ENCODE data around the gene MIA2. TPM values are rescaled to one million over a fixed set of nuclear protein-coding genes. Genes with fewer than 3 reads are reported as not detected.
"Not testable (repeated sequence)": the region's sequence is repeated elsewhere in the genome, so short reads cannot be mapped to it uniquely, and the experiment has no call there.

MIA2 gene
- total RNA-seq, 1 experiment from 2014 or later: 43.9 TPM

DNA sequence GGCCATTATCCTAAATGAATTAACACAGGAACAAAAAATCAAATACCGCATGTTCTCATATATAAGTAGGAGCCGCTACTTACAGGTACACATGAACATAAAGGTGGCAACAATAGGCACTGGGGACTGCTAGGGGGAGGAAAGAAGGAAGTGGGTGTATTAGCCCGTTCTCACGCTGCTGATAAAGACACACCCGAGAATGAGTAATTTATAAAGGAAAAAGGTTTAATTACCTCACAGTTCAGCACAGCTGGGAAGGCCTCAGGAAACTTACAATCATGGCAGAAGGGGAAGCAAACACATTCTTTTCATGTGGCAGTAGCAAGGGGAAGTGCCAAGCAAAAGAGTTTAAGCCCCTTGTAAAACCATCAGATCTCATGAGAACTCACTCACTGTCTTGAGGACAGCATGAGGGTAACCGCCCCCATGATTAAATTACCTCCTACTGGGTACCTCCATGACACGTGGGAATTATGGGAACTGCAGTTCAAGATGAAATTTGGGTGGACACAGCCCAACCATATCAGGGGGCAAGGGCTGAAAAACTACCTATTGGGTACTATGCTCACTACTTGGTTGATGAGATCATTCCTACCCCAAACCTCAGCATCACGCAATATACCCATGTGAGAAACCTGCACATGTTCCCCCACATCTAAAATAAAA lies 16.4 kb upstream of the MIA2 start:
- H3K4me1 ChIP-seq (replicated peaks; ENCODE audit: insufficient read depth): peaks cover 36% of the 10 kb centered on the region
- H3K79me2 ChIP-seq (ENCODE audit: low read depth): no peaks in the 10 kb centered on the region
- no peak overlapping the region; the same call in 1 of the 2 replicates for H3K4me3 ChIP-seq
- H4K20me1 ChIP-seq (ENCODE audit: insufficient read depth): no peaks in the 10 kb centered on the region
- ChIA-PET CTCF (no interaction called here), POLR2A (ENCODE audit: unreplicated experiment) (interaction anchor here (0.7 kb wide), 2 partner anchors 47 to 48 kb away, joined by 3 to 5 read pairs; partner anchors contain the start of gene TRAPPC6B)
- H3K36me3 ChIP-seq (ENCODE audit: low read depth): no peaks in the 10 kb centered on the region
- H3F3A ChIP-seq (ENCODE audit: insufficient read depth, low read depth): peaks cover 30% of the 10 kb centered on the region; the same call in 1 of the 2 replicates
- intact Hi-C loops (cut with micrococcal nuclease; ENCODE audit: unreplicated experiment): loop anchor here (5.0 kb wide), 2 partner anchors 45 to 50 kb away; partner anchors contain the start of gene TRAPPC6B
- peak overlapping the region; percentile 60 for H3K4me2 ChIP-seq
- H3K27ac ChIP-seq: peak overlapping the region; percentile 93
- H3K27me3 ChIP-seq (ENCODE audit: insufficient read depth, low read depth): no peaks in the 10 kb centered on the region
- 0 out of 2 replicates have a peak overlapping the region, but pooled peaks have one; percentile 34 for H2AFZ ChIP-seq
- no peaks in the 10 kb centered on the region for H3K9me2 ChIP-seq (ENCODE audit: insufficient read depth)
- BruUV-seq (replicated peaks): no TSS peak
- peak in 1 of 2 experiments; percentile 81 for DNase-seq
- no peak for TF ChIP-seq EZH2 (IDR thresholded peaks at IDR 0.05; ENCODE audit: low read depth)
- TF ChIP-seq, protein P1, sequence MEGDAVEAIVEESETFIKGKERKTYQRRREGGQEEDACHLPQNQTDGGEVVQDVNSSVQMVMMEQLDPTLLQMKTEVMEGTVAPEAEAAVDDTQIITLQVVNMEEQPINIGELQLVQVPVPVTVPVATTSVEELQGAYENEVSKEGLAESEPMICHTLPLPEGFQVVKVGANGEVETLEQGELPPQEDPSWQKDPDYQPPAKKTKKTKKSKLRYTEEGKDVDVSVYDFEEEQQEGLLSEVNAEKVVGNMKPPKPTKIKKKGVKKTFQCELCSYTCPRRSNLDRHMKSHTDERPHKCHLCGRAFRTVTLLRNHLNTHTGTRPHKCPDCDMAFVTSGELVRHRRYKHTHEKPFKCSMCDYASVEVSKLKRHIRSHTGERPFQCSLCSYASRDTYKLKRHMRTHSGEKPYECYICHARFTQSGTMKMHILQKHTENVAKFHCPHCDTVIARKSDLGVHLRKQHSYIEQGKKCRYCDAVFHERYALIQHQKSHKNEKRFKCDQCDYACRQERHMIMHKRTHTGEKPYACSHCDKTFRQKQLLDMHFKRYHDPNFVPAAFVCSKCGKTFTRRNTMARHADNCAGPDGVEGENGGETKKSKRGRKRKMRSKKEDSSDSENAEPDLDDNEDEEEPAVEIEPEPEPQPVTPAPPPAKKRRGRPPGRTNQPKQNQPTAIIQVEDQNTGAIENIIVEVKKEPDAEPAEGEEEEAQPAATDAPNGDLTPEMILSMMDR (conservative IDR thresholded peaks at IDR 0.05): no peak
- no peaks in the 10 kb centered on the region; the same call in 1 of the 2 replicates for H3K9me3 ChIP-seq (ENCODE audit: insufficient read depth, low read depth)

DNA sequence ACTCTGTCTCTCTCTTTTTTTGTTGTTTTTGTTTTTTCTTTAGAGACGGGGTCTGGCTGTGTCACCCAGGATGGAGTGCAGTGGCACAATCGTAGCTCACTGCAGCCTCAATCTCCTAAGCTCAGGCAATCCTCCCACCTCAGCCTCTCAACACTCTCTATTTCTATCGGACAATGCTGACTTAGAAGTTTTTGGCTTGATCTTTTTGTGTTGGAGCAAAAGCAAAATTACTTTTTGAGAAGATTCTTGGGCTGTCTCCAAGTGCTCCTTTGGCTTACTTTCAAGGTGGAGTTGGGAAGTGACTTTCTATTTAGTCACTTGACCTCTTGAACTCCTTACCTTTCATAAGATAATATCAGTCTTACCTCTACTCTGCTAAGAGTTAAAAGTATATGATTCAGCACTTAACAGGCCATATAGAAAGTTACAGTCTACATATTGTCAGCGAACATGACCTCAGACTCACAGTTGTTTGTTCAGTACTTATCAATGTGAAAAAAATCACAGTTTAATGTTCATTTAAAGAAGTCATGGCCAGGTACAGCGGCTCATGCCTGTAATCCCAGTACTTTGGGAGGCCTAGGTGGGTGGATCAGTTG lies 15.4 kb upstream of the MIA2 start:
- Histone ChIP-seq H3K4me1 (replicated peaks; ENCODE audit: insufficient read depth) (peaks cover 32% of the 10 kb centered on the region), H2AFZ (no peak overlapping the region)
- POLR2A ChIA-PET (ENCODE audit: unreplicated experiment): interaction anchor here (0.7 kb wide), 2 partner anchors 48 to 51 kb away, joined by 3 to 5 read pairs; partner anchors contain the start of gene TRAPPC6B

DNA sequence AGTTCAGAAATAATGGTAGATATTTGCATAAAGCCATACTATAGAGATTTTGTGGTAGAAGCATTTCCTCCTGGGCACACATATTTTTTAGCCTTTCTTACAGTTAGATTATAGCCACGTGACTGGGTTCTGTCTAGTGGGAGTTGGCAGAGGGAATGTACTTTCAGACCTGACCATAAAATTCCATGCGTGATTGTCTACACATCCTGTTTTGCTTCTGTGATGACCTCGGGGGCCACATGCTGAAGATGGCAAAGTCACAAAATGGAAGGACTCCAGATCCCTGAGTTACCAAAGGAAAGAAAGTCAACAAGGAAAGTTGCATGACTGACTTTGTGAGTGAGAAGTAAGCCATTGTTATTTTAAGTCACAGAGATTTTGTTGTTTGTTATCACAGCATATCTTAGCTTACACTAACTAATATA lies 14.6 kb upstream of the MIA2 start:
- peak overlapping the region; percentile 93 for H3K27ac ChIP-seq
- intact Hi-C loops (cut with micrococcal nuclease; ENCODE audit: unreplicated experiment): loop anchor here (5.0 kb wide), 2 partner anchors 47 to 48 kb away; partner anchors contain the start of gene TRAPPC6B
- peaks cover 32% of the 10 kb centered on the region for H3K4me1 ChIP-seq (replicated peaks; ENCODE audit: insufficient read depth)
- no peaks in the 10 kb centered on the region for H3K79me2 ChIP-seq (ENCODE audit: low read depth)
- no peaks in the 10 kb centered on the region for H3K9me2 ChIP-seq (ENCODE audit: insufficient read depth)
- no peaks in the 10 kb centered on the region for H3K27me3 ChIP-seq (ENCODE audit: insufficient read depth, low read depth)
- no peak overlapping the region for H2AFZ ChIP-seq
- POLR2A ChIA-PET (ENCODE audit: unreplicated experiment): no interaction called here
- CTCF ChIA-PET: interaction anchor here (0.6 kb wide), 1 partner anchor 49 kb away, joined by 3 read pairs; no protein-coding TSS in a partner anchor
- no peaks in the 10 kb centered on the region for H4K20me1 ChIP-seq (ENCODE audit: insufficient read depth)
- TF ChIP-seq, protein P1 (conservative IDR thresholded peaks at IDR 0.05): no peak
- TF ChIP-seq EZH2 (IDR thresholded peaks at IDR 0.05; ENCODE audit: low read depth): no peak
- peak overlapping the region; percentile 60 for H3K4me2 ChIP-seq
- peak in 1 of 2 experiments; percentile 41 for DNase-seq
- peaks cover 30% of the 10 kb centered on the region; the same call in 1 of the 2 replicates for H3F3A ChIP-seq (ENCODE audit: insufficient read depth, low read depth)
- H3K36me3 ChIP-seq (ENCODE audit: low read depth): no peaks in the 10 kb centered on the region
- BruUV-seq (replicated peaks): no TSS peak
- 0 out of 2 replicates have a peak overlapping the region, but pooled peaks have one; percentile 14 for H3K4me3 ChIP-seq
- H3K9me3 ChIP-seq (ENCODE audit: insufficient read depth, low read depth): no peaks in the 10 kb centered on the region; the same call in 1 of the 2 replicates

More for the DNA sequence above, 15.4 kb upstream of the MIA2 start:
- intact Hi-C loops (cut with micrococcal nuclease; ENCODE audit: unreplicated experiment): loop anchor here (5.0 kb wide), 2 partner anchors 46 to 49 kb away; partner anchors contain the start of gene TRAPPC6B
- peak; percentile 44 to 96 for DNase-seq
- no peaks in the 10 kb centered on the region for H3K79me2 ChIP-seq (ENCODE audit: low read depth)
- peak overlapping the region; percentile 27; the same call in 1 of the 2 replicates for H3K4me3 ChIP-seq
- peak overlapping the region; percentile 93 for H3K27ac ChIP-seq
- BruUV-seq (replicated peaks): TSS peak; percentile 93
- peaks cover 30% of the 10 kb centered on the region; the same call in 1 of the 2 replicates for H3F3A ChIP-seq (ENCODE audit: insufficient read depth, low read depth)
- TF ChIP-seq, protein P1 (conservative IDR thresholded peaks at IDR 0.05): no peak
- TF ChIP-seq EZH2 (IDR thresholded peaks at IDR 0.05; ENCODE audit: low read depth): no peak
- peak overlapping the region; percentile 60 for H3K4me2 ChIP-seq
- no peaks in the 10 kb centered on the region; the same call in 1 of the 2 replicates for H3K9me3 ChIP-seq (ENCODE audit: insufficient read depth, low read depth)
- CTCF ChIA-PET: no interaction called here
- H3K36me3 ChIP-seq (ENCODE audit: low read depth): no peaks in the 10 kb centered on the region
- H3K27me3 ChIP-seq (ENCODE audit: insufficient read depth, low read depth): no peaks in the 10 kb centered on the region
- no peaks in the 10 kb centered on the region for H3K9me2 ChIP-seq (ENCODE audit: insufficient read depth)
- no peaks in the 10 kb centered on the region for H4K20me1 ChIP-seq (ENCODE audit: insufficient read depth)

DNA sequence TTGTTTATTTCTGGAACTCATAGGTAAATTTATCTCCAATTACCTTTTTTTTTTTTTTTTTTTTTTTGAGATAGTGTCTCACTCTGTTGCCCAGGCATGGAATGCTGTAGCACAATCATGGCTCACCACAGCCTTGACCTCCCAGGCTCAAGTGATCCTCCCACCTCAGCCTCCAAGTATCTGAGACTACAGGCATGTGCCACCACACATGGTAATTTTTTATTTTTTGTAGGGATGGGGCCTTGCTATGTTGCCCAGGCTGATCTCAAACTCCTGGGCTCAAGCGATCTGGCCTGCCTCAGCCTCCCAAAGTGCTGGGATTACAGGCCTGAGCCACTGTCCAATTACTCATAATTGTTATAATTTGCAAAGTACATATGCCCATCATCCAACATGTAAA lies 13.2 kb upstream of the MIA2 start:
- CTCF ChIA-PET; POLR2A ChIA-PET (ENCODE audit: unreplicated experiment): not testable (repeated sequence)

More for the DNA sequence above, 13.2 kb upstream of the MIA2 start:
- peaks cover 32% of the 10 kb centered on the region for H3K4me1 ChIP-seq (replicated peaks; ENCODE audit: insufficient read depth)
- H3K4me3 ChIP-seq; H3K27ac ChIP-seq; H3K9me3 ChIP-seq (ENCODE audit: insufficient read depth, low read depth); H3K9me2 ChIP-seq (ENCODE audit: insufficient read depth); BruUV-seq (replicated peaks); H3K4me2 ChIP-seq; H3K36me3 ChIP-seq (ENCODE audit: low read depth); intact Hi-C loops (cut with micrococcal nuclease; ENCODE audit: unreplicated experiment); H3K79me2 ChIP-seq (ENCODE audit: low read depth); H4K20me1 ChIP-seq (ENCODE audit: insufficient read depth); H3K27me3 ChIP-seq (ENCODE audit: insufficient read depth, low read depth); H2AFZ ChIP-seq; DNase-seq: not testable (repeated sequence)
- peaks cover 30% of the 10 kb centered on the region; the same call in 1 of the 2 replicates for H3F3A ChIP-seq (ENCODE audit: insufficient read depth, low read depth)
